Measurements from ENCODE around the gene DENND1A. TPM values are rescaled to one million over a fixed set of nuclear protein-coding genes. Genes with fewer than 3 reads are reported as not detected.
"Not testable (repeated sequence)": the region's sequence is repeated elsewhere in the genome, so short reads cannot be mapped to it uniquely, and the experiment has no call there.

Gene DENND1A, protein sequence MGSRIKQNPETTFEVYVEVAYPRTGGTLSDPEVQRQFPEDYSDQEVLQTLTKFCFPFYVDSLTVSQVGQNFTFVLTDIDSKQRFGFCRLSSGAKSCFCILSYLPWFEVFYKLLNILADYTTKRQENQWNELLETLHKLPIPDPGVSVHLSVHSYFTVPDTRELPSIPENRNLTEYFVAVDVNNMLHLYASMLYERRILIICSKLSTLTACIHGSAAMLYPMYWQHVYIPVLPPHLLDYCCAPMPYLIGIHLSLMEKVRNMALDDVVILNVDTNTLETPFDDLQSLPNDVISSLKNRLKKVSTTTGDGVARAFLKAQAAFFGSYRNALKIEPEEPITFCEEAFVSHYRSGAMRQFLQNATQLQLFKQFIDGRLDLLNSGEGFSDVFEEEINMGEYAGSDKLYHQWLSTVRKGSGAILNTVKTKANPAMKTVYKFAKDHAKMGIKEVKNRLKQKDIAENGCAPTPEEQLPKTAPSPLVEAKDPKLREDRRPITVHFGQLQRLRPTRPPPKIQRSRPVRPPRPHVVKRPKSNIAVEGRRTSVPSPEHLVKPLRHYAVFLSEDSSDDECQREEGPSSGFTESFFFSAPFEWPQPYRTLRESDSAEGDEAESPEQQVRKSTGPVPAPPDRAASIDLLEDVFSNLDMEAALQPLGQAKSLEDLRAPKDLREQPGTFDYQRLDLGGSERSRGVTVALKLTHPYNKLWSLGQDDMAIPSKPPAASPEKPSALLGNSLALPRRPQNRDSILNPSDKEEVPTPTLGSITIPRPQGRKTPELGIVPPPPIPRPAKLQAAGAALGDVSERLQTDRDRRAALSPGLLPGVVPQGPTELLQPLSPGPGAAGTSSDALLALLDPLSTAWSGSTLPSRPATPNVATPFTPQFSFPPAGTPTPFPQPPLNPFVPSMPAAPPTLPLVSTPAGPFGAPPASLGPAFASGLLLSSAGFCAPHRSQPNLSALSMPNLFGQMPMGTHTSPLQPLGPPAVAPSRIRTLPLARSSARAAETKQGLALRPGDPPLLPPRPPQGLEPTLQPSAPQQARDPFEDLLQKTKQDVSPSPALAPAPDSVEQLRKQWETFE
- 24.7 TPM for polyA plus RNA-seq (2013, experiment 1 of 2; ENCODE audit: insufficient read length)
- 26.4 TPM for polyA plus RNA-seq (2013, experiment 2 of 2; ENCODE audit: insufficient read length)

DNA sequence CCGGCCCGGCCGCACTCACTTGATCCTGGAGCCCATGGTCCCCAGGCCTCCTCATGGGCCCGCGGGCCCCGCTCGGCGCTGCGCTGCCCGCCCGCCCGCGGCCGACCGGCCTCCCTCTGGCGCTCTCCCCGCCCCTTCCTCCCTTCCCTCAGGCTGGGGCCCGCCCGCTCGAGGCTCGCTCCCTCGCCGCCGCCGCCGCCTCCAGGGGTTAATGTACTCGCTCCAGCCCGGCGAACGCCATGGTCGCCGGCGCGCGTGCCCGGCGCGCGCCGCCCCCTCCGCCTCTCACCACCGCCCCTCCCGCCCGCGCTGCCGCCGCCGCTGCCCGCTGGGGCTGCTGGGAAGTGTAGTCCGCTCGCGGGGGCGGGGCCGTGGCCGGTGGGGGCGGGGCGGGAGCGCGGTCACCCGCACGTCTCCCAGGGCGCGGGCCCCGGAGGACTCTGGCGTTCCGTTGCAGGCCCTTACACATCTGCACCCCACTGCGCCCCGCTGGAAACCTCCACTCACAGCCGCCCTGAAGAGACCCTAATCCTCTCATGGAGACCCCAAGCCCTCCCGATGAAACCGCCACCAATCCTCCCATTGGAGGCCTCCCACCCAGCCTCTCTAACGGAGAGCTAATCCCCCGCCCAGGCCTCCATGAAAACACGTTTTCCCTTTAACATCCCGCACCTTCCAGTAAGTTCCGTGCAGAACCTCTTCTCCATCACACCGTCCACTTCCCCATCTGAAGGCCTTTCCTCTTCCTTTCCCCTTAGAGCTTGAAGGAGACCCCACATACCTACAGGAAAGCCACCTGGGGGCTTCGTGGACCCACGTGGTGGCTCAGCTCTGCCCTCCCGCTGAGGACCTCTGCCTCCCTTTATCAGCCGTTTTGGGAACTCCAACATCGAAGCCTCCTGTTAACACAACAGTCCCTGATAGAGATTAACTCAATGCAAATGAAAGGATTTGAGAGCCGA is at the start of gene DENND1A:
Gene DENND1A (minus strand): TSS at position 257 of the 962 bp plus-strand sequence. CDS start 221 bp downstream, at position 36.
- peak; percentile 94 for DNase-seq

DNA sequence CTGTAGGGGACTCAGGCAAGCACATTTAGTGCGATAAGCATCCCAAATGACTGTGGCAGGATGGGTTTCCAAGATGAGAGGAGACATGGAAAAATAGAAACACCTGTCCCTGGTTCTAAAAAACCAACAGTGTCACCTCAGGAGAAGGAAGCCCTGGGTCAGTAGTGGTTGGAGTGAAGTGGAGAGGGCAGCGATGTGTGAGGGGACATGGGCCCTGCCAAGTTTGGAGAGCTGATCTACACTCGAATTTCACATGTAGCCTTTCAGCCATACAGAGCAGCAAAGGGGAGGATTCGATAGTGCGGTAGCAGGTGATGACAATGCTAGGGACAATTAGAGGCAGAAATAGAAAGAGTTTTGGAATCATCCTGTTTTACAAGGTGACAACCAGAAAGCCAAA is 49.1 kb upstream of the DENND1A start:
- DNase-seq = no peak

DNA sequence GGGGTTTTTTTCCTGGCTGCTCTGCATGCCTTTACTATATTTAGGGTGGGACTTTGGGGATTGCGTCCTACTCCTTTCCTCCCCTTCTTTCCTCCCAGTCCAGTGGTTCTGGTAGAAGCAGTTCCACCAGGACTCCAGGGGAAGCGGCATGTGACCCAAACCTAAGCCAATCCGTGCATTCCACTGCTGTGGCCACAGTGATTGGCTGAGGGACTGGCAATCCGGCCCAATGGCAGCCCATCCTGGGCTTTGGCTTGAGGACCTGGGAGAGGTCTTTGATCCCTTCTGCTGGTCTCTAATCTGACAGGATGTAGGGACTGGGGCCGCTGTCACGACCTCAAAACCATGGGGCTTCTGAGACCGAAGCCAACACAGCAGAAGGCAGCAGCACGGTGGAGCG is 46.7 kb upstream of the DENND1A start:
- DNase-seq = not testable (repeated sequence)

DNA sequence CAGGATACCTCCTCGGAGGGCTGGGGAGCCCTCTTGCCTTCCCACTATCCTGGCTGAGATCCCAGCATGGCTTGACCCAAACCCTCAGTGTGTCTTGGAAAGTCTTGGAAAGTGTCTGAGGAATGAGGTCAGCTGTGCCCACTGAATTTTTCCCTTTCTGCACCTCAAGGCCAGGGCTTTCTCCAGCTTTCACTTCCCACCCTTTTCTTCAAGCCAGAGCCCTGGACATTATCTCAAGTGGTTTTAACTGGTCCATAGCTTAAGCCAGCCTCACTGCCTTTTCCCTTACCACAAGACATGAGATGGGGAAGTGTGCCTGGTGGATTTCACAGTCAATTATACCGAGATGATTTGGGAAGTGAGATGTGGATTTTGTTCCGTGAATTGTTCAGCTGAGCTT is 45.9 kb upstream of the DENND1A start:
- no peak for DNase-seq

DNA sequence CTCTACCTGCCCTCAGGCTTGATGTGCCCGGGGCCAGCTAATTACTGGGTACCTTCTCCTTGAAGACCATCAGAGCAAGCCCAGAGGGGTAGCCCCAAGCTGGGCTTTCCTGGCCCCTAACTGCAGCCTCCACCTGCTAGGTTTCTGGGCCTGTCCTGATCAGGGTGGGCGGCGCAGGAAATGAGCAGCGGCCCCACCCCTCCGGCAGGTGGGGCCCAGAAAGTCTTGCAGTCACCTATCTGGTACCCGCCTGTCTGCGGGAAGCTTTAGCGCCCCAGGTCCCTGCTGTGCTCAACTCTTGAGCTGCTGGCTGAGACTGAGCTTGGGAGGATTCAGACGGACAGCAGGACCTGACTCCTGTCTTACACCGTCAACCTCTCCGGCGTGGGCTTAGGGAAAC is 44.5 kb upstream of the DENND1A start:
- no peak for DNase-seq

DNA sequence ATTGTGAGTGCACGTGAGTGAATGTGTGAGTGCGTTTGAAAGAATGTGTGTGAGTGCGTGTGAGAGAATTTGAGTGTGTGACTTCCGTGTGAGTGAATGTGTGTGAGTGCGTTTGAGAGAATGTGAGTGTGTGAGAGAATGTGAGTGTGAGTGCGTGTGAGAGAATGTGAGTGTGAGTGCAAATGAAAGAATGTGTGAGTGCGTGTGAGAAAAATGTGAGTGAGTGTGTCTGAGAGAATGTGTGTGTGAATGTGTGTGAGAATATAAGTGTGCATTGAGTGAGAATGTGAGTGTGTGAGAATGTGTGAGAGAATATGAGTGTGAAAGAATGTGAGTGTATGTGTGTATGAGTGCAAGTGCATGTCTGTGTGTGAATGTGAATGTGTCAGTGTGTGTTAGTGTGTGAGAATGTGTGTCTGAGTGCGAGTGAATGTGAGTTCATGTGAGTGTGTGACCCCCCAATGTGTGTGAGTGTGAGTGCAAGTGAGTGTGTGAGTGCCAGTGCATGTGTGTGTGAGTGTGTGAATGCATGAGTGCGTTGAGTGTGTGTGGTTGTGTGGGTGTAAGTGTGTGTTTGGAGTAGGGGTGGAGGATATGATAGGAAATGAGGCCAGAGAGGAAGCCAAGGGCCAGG is 43.8 kb upstream of the DENND1A start:
- DNase-seq = no peak

DNA sequence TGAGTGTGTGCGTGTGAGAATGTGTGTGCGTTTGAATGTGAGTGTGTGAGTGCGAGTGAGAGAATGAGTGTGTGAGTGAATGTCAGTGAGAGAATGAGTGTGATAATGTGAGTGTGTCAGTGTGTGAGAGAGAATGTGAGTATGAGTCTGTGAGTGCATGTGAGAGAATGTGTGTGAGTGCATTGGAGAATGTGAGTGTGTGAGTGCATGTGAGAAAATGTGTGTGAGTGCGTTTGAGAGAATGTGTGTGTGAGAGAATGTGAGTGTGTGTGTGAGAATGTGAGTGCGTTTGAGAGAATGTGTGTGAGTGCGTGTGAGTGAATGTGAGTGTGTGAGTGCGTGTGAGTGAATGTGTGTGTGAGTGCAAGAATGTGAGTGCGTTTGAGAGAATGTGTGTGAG is 42.7 kb upstream of the DENND1A start:
- DNase-seq = no peak

DNA sequence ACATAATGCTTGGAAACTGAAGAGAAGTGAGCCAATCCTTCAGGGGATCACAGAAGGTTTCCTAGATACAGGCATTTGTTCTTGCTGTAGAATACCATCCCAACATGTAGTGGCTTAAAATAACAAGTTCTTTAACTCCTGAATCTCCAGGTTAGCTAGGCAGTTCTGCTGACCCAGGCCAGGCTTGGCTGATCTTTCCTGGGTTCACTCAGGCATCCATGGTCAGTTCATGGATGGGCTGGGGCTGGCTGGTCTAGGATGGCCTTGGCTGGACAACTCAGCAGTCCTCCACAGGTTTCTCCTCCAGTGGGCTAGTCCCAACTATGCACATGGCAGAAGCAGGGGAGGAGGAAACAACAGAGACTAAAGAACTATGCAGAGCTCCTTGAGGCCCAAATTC is 37.4 kb upstream of the DENND1A start:
- DNase-seq = no peak

DNA sequence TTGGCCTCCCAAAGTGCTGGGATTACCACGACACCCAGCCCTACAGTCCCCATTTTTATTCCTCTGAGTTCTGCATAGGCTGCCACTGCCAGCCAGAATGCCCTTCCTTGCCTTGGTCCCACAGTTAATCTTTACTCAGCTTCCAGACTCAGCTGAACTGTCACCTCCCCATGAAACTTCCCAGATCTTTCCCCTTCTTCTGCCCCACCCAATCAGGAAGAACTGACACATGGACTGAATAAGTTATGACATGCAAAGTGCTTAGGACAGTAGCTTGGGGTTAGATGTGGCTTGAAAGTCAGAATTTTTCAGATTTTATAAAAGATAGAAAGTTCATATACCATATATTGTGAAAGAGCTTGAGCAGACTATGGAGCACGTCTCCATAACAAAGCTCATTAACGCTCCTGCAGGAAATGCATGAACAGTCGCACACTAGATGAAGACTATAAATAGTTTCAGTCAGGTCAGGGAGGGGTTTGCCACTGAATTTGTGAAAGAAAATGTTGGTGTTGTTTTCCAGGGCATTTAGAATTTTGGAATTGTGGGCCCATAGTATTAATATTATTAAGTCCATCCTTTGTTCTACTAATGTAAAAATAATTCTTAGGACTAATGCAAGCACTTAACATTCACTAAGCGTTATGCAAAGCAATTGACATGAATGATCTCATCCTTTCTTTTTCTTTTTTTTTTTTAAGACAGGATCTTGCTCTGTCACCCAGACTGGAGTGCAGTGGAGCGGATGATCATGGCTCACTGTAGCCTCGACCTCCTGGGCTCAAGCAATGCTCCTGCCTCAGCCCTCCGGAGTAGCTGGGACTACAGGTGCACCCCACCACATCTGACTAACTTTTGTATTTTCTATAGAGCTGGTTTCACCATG is 36.1 kb upstream of the DENND1A start:
- DNase-seq = no peak

DNA sequence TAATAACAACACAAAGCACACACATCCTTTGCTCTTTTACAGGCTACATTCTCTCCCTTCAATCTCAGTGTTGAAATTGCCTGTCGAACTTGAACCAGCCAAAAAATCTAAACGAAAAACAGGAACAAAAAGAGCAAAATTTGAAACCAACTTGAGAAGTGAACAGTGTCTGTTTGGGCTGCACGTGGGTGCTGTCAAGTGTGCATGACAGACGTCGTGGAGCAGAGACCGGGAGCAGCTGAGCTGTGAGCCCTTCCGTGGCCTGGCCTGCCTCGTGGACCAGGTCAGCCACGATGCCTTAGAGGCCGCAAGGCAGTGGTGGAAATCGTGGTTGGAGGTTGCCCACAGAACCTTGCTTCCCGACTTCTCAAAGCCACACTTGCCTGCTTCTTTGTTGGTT is 34.8 kb upstream of the DENND1A start:
- DNase-seq = no peak

DNA sequence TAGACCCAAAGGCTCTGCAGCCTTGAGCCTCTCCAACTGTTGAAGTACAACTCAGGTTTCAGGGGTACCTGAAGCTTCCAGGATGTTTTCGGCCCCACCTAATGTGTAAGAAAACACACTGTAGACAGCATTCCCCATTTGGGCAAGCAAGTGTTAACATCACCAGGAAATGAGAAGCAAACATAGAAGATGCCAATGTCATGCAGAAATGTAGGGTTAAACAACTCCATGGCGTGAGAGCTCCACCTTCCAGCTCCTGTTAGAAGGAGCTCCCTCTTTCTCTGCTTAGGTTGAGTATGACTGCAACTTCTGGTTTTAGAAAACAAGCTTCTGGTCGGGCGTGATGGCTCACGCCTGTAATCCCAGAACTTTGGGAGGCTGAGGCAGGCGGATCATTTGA is 31.0 kb upstream of the DENND1A start:
- DNase-seq = no peak

DNA sequence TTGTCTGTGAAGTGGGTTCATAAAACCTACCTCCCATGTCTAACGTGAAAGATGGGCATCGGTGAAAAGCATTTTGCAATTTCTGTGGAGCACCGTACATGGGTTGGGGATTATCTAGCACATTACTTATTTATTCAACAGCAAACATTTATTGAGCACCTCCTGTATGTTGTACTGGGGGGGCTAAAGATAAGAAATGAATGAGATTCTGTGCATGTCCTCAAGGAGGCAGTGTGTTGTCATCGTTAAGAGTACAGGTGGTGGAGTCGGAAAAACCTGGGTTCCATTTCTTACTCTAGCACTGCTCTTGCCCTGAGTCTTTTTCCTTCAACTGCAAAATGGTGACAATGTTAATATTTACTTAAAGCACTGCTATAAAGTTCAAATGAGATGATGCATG is 30.4 kb upstream of the DENND1A start:
- DNase-seq = no peak

DNA sequence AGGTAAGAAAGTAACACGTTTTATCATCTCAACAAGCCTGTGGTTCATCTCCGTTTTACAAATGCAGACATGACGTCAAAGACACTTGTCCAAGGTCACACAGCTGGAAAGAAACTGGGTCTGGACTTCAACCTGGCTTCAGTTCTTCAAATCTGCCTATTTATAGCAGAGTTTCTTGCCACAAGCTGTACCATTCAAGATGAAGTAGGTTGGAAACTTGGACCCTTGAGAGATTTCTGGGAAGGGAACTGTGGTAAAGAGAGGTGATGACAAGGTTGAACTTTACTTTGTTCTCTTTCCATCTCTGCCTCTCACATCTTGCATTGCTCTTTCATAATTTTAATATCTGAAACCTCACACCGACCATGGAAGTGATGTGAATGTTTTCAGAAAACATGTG is 29.9 kb upstream of the DENND1A start:
- DNase-seq = no peak

DNA sequence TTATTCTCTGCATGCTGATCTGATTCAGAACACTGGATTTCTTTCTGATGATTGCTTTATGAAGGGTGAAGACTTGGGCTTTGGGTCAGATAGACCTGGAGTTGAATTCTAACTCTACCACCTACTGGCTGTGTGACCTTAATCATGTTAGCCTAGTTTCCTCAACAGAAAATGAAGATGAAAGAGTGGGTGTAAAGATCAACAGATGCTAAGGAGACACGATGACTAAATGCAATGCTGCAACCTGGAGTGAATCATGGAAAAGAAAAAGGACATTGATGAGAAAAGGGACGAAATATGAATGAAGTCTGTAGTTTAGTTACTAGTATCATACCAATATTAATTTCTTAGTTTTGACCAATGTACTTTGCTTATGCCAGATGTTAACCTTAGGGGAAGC is 27.8 kb upstream of the DENND1A start:
- DNase-seq = no peak

DNA sequence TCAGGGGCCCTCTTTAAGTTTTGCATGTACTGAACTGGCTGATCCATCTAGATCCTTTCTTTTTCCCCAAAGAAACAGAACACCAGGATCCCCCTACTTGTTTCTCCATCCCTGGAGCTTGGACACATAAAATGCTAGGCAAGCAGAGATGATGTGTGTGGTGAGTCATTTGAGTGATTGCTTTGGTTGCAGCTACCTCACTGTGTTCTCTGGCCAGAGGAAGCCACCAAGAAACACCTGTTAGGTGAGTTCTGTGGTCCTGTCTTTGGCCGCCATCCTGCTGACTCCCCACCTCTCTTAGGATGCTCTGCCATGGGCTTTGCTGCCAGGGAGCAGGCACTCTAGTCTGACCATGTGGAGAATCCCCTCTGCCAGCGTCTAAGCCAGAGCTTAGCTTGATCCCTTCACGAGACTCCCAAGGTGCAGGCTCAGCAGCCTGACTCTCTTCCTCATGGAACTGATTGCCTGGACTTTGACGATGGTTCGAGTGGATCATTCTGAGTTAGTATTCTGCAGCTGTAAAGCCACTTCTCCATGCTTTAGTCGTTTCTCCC is 27.3 kb upstream of the DENND1A start:
- no peak for DNase-seq

DNA sequence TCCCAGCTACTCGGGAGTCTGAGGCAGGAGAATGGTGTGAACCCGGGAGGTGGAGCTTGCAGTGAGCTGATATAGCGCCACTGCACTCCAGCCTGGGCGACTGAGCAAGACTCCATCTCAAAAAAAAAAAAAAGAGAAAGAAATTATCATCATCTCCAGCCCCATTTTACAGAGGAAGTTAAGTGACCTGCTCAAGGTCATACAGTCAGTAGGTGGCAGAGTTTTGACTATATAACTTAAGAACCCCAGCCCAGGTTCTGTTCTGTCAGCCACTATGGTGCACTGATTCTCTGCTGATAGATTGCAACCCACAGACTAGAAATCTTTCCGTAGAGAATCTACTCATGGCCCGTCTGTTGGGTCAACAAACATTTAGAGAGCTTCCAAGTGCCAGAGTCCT is 25.7 kb upstream of the DENND1A start:
- no peak for DNase-seq

DNA sequence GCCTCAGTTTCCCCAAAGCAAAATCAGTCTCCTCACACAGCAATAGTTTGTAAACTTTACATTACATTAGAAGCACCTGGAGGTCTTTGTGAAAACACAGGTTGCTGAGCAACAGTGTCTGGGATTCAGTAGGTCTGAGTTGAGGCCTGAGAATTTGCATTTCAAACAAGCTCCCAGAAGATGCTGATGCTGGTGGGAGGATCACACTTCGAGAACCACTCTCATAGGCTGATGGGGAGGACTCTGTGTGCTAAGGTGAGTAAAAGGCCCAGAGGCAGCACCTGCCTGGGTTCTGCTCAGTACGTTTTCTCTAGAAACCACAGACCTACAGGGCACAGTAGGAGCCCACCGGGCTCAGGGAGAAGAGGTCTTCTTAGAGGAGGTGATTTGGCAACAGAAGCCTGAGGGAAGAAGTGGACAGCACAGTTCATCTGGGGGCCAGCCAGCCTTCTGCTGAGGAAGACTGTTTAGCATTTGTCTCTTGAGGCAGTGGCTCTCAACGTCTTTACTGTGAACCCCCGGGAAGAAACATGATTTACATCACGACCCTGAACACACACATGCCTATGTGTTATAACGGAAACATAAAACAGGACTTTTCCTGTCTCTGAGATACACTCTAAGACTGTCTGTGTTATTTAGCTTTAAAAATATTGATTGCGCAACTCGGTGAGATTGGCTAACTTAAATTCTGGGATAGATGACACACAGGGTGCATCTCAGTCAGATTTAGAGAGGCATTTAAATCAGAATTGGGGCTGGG is 24.8 kb upstream of the DENND1A start:
- peak; percentile 15 for DNase-seq

DNA sequence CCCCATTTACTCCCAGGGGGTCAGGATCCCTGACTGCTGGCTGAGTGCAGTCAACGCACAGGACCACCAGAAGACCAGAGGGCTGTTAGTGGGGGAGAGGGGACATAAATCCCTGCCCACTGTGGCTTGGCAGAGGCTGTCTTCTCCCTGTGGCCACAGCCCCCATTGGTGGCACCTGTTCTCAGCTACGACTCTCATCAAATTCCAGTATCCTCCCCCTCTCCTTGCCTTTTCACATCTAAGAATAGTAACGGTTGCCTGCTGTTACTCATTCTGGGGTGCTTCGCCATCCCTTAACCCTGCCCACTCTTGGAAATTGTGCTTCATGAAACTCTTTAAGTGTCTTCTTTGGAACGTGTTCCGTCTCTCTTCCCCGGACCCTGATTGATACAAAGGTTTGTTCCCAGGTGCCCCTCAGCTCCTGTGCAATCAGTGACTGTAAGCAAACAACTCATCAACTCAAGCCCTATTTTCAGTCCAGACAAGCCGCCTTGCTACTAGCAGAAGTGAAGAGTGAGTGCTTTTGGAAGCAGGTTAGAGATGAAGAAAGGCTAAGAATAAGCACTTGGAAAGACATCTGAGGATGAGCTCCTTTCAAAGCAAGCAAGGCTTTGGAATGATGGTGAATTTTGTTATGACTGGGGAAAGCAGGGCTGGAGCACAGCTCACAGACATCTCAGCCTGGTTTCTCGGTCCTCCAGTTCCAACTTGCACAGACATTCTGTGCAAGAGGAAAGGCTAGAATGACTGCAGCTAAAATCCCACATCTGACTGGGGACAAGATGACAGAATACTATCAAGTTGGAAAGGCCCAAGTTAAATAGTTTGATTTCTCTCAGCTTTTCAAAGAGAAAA is 22.9 kb upstream of the DENND1A start:
- DNase-seq = no peak

Measured in fibroblast of skin of scalp (primary cell).